Measurements from ENCODE around the gene IVNS1ABP. TPM values are rescaled to one million over a fixed set of nuclear protein-coding genes. Genes with fewer than 3 reads are reported as not detected.

IVNS1ABP gene
- total and polyA plus RNA-seq, 2 of the 13 experiments (the other 11 are each of a cell fraction or from before 2014, with no cell fraction given) = 49.1 to 51.7 TPM

GRCh38 chr1:185309566-185309965, 7.5 kb downstream of the IVNS1ABP start:
- peaks cover 17 to 43% of the 10 kb centered on the region in 2 experiments for H3K36me3 ChIP-seq (replicated peaks in 1 of 2; ENCODE audit: control insufficient read depth in 1 of 2, insufficient read depth in 2 of 2, low read length in 2 of 2)
- ChIA-PET POLR2A (no interaction called here), CTCF (ENCODE audit: low intra/inter-chr PET ratio, low total read pairs) (no interaction called here)
- H3K9ac ChIP-seq (ENCODE audit: insufficient read depth, low read depth, low read length) = no peak overlapping the region
- in situ Hi-C loops (cut with HindIII; ENCODE audit: extremely low pct_ligation_motif_present, low pct_unique_long_range_greater_than_20kb) = no loop called here
- H3K79me2 ChIP-seq (ENCODE audit: insufficient read depth, low read length) = peaks cover 43% of the 10 kb centered on the region
- intact Hi-C loops (cut with micrococcal nuclease; ENCODE audit: unreplicated experiment) = no loop called here
- WGBS (ENCODE audit: low lambda C conversion rate) = 98% methylated on average over 2 of the region's 2 CpGs
- H3K4me2 ChIP-seq (ENCODE audit: low read depth, low read length) = no peak overlapping the region
- no peaks in the 10 kb centered on the region for H3K9me3 ChIP-seq (ENCODE audit: low read length)
- no peak for DNase-seq (ENCODE audit: low spot score)
- H2AFZ ChIP-seq (ENCODE audit: low read length) = no peak overlapping the region
- no peak overlapping the region for H3K4me3 ChIP-seq (replicated peaks in 1 of 3; ENCODE audit: insufficient read depth in 1 of 3, low read depth in 2 of 3, low read length in 3 of 3)
- H3K4me1 ChIP-seq (ENCODE audit: insufficient read depth, low read length) = peaks cover 38% of the 10 kb centered on the region
- BruUV-seq (replicated peaks) = no TSS peak
- no peak for FAIRE-seq
- H4K20me1 ChIP-seq (ENCODE audit: insufficient read depth, low read length) = peaks cover 26% of the 10 kb centered on the region
- ATAC-seq = no peak
- no peak overlapping the region for H3K27ac ChIP-seq (ENCODE audit: extremely low read length, insufficient read depth, low read length)
- no peaks in the 10 kb centered on the region for H3K27me3 ChIP-seq (ENCODE audit: control insufficient read depth in 1 of 2, insufficient read depth in 2 of 2, low read length in 2 of 2)
- no peak for TF ChIP-seq HDAC6 (IDR thresholded peaks at IDR 0.05; ENCODE audit: low read depth, low read length)
- no peak for TF ChIP-seq ZFYVE20 (CRISPR knock-in tag; IDR thresholded peaks at IDR 0.05; ENCODE audit: borderline replicate concordance, low read depth)
- no peak for TF ChIP-seq SNAPC2 (CRISPR knock-in tag; IDR thresholded peaks at IDR 0.05)
- no peak for TF ChIP-seq TOPORS (CRISPR knock-in tag; IDR thresholded peaks at IDR 0.05)
- no peak for TF ChIP-seq ZGPAT (CRISPR knock-in tag; IDR thresholded peaks at IDR 0.05)
- no peak for TF ChIP-seq KAT8 (CRISPR knock-in tag; IDR thresholded peaks at IDR 0.05)
- no peak for TF ChIP-seq MAFG (CRISPR knock-in tag; IDR thresholded peaks at IDR 0.05)
- no peak for TF ChIP-seq ZBTB3 (CRISPR knock-in tag; IDR thresholded peaks at IDR 0.05; ENCODE audit: borderline replicate concordance, low read depth)
- TF ChIP-seq JUND (CRISPR knock-in tag; IDR thresholded peaks at IDR 0.05) = no peak
- TF ChIP-seq SIN3B (IDR thresholded peaks at IDR 0.05; ENCODE audit: low read length) = no peak
- no peak for TF ChIP-seq ZFX (CRISPR knock-in tag; IDR thresholded peaks at IDR 0.05; ENCODE audit: low read depth)
- no peak for TF ChIP-seq ZBTB20 (CRISPR knock-in tag; IDR thresholded peaks at IDR 0.05; ENCODE audit: borderline replicate concordance, low read depth)
- no peak for TF ChIP-seq FOXA1 (IDR thresholded peaks at IDR 0.05)
- no peak for TF ChIP-seq FOXA1 (CRISPR knock-in tag; IDR thresholded peaks at IDR 0.05)
- no peak for TF ChIP-seq KIAA2018 (CRISPR knock-in tag; IDR thresholded peaks at IDR 0.05; ENCODE audit: borderline replicate concordance)
- no peak for TF ChIP-seq HNF1B (CRISPR knock-in tag; IDR thresholded peaks at IDR 0.05)

Data from HepG2 (cell line).